ENCODE measurements around the gene PCDH9.

PCDH9 gene

GRCh38 chr13:66354879-66355751 lies 875.0 kb downstream of the PCDH9 start:
- no peak for DNase-seq

- no peak for DNase-seq
These were observed 876.5 kb downstream of the PCDH9 start for GRCh38 chr13:66353664-66354063.

- DNase-seq = no peak
These were observed 880.2 kb downstream of the PCDH9 start for GRCh38 chr13:66349966-66350365.

- no peak for DNase-seq
These were observed 881.1 kb downstream of the PCDH9 start for GRCh38 chr13:66348745-66349690.

GRCh38 chr13:66347486-66348117 lies 882.5 kb downstream of the PCDH9 start:
- DNase-seq = no peak

- no peak for DNase-seq
These were observed 884.2 kb downstream of the PCDH9 start for GRCh38 chr13:66345971-66346370.

DNA sequence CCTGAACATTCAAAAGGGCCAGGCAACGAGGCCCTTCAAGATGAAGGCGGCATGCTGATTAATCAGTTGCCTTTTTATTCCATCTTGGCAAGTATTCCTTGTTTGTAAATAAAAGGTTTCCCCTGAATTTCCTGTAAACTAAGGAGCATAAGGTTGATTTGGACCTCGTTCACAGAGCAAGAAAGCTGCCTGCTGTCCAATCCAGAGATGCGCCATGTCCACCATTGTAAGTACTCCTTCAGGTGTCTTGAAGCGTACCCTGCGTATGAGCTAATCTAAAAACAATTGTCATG lies 884.7 kb downstream of the PCDH9 start:
- no peak for DNase-seq

DNA sequence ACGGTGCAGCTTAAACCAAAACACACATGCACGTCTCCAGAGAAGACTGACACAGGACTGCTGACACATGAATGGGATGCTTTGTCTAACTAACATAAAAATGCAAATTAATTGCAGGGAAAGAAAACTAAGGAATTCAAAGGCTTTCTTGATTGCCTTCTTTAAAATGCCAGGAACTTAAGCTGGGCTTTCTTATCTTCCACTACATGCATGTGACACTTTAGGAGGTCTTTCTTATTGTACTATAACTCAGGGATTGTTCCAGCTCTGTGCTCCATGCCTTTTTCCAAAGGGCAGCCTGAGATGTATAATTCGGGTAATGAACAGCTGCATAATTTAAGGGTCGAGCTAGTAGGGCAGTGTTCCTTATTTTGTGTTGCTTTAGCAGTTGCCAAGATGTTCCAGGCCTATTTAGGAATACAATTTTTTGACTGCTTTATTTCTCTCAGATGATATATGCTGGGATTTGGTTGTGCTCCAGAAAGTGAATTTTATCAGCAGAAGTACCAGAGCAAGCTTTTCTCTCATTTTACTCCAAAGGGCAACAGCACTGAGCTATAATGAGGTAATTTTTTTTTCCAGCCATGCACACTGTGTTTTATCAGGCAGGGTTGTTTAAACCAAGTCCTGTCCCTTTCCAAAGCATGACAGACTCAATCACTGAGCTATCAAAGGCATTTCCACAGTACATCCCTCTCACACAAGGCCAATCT lies 885.2 kb downstream of the PCDH9 start:
- DNase-seq = no peak

DNA sequence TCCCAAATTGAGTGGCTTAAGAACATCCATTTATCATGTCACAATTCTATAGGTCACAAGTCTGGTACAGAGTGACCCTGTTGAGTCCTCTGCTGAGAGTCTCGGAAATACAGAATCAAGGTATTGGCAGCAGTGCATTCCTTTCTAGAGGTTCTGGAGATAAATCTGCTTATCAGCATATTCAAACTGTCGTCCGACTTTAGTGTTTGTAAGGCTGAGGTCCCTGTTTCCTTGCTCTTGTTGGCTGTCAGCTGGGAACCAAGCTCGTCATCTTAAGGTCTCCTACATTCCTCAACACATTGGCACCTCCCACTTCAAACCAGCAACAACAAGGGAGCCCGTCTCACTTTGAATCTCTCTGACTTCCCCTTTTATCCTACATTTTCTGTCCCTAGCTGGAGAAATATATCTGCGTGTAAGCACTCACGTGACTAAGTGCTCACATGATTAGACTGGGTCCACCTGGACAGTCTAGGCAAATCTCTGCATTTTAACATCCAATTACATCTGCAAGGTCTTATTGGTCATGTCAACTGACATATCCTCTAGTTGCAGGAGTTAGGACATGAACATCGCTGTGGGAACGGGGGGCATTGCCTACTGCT lies 886.8 kb downstream of the PCDH9 start:
- DNase-seq = no peak

DNA sequence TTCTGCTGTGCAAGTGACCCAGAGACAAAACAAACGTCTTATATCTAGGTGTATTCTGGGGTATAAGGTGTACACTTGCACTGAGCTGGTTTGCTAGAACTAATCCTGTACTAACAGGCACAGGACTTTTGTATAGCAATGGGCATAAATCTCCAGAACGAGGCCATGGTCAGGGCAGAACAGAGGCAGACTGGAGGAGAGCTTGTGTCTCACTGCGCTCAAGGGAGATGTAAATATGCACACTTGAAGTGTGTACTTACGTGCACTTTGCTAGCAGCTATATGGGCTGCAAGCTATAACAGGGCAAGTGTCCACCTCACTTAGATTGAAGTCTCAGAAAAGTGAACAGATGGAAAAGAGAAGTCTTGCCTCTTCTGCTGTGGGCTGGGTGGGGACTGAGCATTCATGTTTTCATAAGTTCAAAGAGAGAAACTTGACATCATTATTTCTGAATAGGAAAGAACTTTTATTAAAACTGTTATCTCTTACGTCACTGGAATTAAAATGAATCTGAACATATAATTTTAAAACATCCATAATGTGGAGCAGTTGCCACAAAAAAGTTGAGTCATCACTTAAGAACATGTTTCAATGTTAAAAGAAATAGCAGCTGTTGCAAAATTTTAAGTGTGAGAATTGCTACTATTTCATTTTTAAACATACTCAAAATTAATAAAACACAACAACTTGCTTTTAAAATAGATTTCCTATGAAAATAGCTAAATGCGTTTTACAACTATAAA lies 888.3 kb downstream of the PCDH9 start:
- no peak for DNase-seq

DNA sequence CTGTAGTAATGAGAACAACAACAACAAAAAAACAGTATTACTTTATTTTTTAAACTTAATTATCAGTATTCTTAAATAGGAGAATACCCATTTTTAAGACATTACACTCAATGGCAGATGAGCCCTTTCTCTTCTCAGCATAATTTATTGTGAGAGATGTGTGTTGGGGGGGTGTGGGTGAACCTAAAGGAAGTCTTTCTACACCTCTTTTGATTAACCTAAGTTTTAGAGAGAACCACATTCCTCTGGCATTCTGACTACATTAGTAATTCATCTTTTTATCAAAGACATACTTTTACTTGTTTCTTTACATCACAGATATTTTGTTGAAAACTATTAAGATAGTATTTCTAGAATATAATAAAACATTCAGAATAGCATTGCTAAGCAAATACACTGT lies 890.9 kb downstream of the PCDH9 start:
- no peak for DNase-seq

GRCh38 chr13:66338542-66338941 lies 891.6 kb downstream of the PCDH9 start:
- no peak for DNase-seq

DNA sequence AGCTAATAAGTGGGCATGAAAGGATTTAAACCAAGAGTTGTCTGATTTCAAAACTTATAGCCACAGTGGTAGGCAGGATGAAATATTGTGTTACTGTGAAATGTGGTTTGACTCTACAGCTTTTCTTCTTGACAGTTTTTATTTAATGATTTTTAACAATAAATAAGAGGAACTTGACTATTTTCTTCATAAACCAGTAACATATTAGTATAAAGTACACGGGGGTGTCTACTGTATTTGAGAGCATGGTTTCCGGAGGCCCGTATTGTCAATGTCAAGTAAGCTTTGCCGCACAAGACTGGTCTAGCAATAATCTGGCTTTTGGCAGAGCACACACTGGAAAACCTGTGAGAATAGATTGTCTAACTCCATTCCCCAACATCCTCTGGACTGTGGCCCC lies 894.5 kb downstream of the PCDH9 start:
- DNase-seq = no peak

DNA sequence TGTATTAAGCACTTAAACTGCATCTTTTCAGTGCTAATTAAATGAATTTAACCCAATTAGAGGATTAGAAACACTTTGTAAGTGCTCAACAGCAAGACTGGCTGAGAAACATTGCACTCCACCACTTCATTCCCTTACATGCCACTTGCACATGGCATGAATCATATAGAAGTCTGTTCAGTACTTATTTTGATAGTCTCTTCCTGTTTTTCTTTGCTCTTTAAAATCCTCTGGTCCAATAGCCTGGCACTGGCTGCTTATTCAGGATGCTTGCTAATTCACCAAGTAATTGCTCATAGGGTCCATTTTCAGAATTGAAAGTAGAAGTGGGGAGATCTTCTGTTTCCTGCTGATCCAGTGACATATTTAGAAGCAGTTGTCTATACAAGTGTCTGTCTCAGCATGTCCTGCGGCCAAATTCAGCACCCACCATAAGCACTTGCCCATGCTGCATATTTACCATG lies 900.1 kb downstream of the PCDH9 start:
- no peak for DNase-seq

GRCh38 chr13:66328476-66328875 lies 901.7 kb downstream of the PCDH9 start:
- DNase-seq = no peak

GRCh38 chr13:66323745-66324347 lies 906.3 kb downstream of the PCDH9 start:
- no peak for DNase-seq

DNA sequence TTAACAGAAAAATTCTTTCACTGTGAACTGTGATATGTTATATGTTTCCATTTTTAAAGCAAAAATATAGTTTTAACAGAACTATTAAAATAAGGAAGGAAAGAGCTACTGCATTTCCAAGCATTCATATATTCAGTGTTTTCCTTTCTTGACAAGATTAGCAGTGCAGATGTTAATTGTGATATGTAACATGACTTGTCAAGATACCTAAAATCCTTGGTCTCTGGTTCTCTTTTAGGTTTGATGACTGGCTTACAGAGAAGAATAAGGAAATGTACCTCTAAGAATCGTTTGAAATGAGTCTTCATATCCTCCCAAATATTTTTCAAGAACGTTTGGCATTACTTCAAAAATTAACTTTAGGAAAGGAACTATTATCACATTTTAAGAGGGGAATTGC lies 907.2 kb downstream of the PCDH9 start:
- no peak for DNase-seq

- DNase-seq = no peak
These were observed 907.9 kb downstream of the PCDH9 start for GRCh38 chr13:66322193-66322740.

GRCh38 chr13:66314911-66315310 lies 915.2 kb downstream of the PCDH9 start:
- no peak for DNase-seq

GRCh38 chr13:66313413-66313812 lies 916.7 kb downstream of the PCDH9 start:
- no peak for DNase-seq

All from cerebellar nuclear complex (tissue), 1 donor.